ENCODE measurements around the gene TAB2. TPM values are rescaled to one million over a fixed set of nuclear protein-coding genes. Genes with fewer than 3 reads are reported as not detected.

TAB2 gene
- total RNA-seq, 1 experiment from 2014 or later: 25.5 TPM

DNA sequence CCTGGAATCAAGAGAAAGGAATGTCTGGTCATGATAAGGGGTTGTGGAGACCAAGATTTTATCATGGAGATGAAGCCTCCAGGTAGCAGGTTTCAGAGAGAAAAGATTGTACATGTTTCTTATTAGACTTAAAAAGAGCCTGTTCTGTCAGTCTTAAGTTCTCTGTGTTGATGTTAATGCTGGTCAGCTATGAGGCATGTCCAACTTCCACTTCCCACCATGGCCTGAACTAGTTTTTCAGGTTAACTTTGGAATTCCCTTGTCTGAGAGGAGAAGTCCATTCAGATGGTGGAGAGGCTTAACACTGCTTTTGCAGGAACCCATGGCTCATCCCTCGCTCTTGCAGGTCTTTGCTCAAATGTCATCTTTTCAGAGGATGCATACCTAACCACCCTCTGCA, 27.5 kb upstream of the TAB2 start:
- no peak for DNase-seq
- no peaks in the 10 kb centered on the region for H3K36me3 ChIP-seq (replicated peaks; ENCODE audit: control insufficient read depth, insufficient read depth, low read length)
- H3K4me3 ChIP-seq (ENCODE audit: insufficient read depth, low read depth, low read length): no peak overlapping the region
- no peaks in the 10 kb centered on the region for H3K27me3 ChIP-seq (ENCODE audit: control insufficient read depth, insufficient read depth, low read length)

DNA sequence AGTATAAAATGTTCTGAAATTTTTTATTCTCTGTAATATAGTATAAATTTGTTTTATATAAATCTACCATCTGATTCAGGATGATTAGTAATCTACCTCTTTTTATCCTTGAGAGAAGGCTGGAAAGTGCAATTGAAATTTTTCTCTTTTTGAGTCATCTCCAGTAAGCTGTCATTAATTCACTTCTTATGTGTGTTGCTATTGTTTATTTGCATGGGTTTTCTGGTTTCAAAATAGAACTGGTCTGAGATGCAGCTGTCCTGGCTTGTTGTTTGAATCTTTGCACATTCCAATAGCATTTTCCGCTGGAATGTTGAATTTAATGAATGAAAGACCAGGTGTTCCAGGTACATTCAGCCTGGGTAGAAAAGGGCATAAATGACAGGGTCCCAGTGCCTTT, 24.3 kb upstream of the TAB2 start:
- H3K27me3 ChIP-seq (ENCODE audit: control insufficient read depth, insufficient read depth, low read length): no peaks in the 10 kb centered on the region
- no peaks in the 10 kb centered on the region for H3K36me3 ChIP-seq (replicated peaks; ENCODE audit: control insufficient read depth, insufficient read depth, low read length)
- no peak overlapping the region for H3K4me3 ChIP-seq (ENCODE audit: insufficient read depth, low read depth, low read length)
- no peak for DNase-seq

DNA sequence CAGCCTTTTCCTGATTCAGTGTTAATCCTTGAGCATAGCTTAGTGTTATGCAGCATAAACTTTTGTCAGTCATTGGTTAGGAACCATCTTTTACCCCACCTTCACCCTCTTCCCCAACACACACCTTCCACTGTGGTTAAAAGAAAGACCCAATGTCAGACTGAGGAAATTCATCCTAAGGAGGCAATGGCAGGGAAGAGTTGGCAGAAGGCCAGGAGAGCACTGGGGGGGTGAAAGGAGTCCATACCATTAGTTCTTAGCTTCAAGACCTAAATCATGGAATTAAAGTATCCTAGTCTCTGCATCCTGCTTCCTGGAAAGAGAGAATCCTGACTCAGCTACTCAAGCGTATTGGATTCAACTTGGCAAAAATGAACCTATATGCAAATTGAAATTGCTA, 16.9 kb upstream of the TAB2 start:
- Histone ChIP-seq H3K4me3 (ENCODE audit: insufficient read depth, low read depth, low read length) (no peak overlapping the region), H3K27me3 (ENCODE audit: control insufficient read depth, insufficient read depth, low read length) (no peaks in the 10 kb centered on the region), H3K36me3 (replicated peaks; ENCODE audit: control insufficient read depth, insufficient read depth, low read length) (no peaks in the 10 kb centered on the region)
- no peak for DNase-seq

DNA sequence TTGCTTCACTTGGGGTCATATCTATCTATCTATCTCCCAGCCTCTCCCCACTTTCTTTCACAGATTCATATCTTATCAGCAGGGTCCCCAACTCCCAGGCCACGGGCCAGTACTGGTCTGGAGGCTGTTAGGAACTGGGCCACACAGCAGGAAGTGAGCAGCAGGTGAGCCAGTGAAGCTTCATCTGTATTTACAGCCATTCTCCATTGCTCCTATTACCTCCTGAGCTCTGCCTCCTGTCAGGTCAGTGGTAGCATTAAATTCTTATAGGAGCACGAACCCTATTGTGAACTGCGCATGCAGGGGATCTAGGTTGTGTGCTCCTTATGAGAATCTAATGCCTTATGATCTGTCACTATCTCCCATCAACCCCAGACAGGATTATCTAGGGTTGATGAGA, 14.8 kb upstream of the TAB2 start:
- no peak for DNase-seq
- Histone ChIP-seq H3K4me3 (ENCODE audit: insufficient read depth, low read depth, low read length) (no peak overlapping the region), H3K36me3 (replicated peaks; ENCODE audit: control insufficient read depth, insufficient read depth, low read length) (no peaks in the 10 kb centered on the region), H3K27me3 (ENCODE audit: control insufficient read depth, insufficient read depth, low read length) (no peaks in the 10 kb centered on the region)

DNA sequence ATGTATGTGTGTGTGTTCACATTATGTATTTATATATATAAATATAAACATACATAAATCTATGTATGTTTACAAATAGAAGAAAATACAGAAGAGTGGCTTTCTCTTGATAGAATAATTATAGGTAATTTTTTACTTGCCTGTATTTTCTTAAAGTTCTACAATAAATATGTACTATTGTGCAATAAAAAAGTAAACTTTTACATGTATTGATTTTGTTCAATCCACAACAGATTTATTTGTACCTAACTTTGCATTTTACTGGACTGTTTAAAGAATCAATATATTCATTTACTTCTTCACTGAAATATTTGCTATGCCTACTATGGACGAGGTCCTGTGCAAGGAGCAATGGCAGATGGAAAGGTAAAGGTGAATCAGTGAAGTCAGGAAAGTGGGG, 14.0 kb upstream of the TAB2 start:
- no peaks in the 10 kb centered on the region for H3K27me3 ChIP-seq (ENCODE audit: control insufficient read depth, insufficient read depth, low read length)
- DNase-seq: no peak
- H3K4me3 ChIP-seq (ENCODE audit: insufficient read depth, low read depth, low read length): no peak overlapping the region
- no peaks in the 10 kb centered on the region for H3K36me3 ChIP-seq (replicated peaks; ENCODE audit: control insufficient read depth, insufficient read depth, low read length)

DNA sequence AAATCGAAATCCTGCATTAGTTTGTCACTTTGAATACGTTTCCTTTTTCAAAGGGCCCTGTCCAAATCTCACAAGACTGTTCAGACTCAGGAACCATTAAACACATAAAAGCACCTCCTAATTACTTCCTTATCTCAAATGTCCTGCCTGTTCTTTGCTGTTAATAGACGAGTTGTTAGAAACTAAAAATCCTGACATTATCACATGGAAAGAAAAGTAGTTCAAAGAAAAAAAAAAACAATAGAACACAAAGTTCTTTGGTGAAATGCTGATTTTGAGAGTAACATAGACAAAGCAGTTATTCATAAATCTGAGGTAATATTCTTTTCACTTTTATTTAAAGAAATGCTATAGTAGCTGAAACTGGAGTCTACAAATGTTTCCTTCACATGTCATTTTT, 12.1 kb upstream of the TAB2 start:
- H3K27me3 ChIP-seq (ENCODE audit: control insufficient read depth, insufficient read depth, low read length): no peaks in the 10 kb centered on the region
- H3K36me3 ChIP-seq (replicated peaks; ENCODE audit: control insufficient read depth, insufficient read depth, low read length): no peaks in the 10 kb centered on the region
- no peak overlapping the region for H3K4me3 ChIP-seq (ENCODE audit: insufficient read depth, low read depth, low read length)
- no peak for DNase-seq

DNA sequence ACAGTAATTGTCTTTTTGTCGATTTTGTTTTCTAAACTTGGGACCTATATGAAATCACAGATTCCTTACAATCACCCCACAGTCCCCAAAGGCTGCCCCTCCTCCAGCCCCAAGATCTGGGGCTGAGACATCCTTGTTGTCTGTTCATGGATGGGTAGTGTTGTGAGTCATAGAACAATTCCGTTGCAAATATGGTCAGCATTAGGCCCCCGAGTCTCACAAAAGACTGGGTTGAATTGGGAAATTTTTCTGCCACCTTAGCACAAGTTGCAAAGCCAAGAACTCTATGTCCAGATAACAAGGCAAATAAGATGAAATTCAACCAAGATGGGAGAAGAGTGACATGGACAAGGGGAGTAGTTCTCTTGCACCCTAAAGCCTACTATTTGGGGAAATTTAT, 10.5 kb upstream of the TAB2 start:
- no peaks in the 10 kb centered on the region for H3K27me3 ChIP-seq (ENCODE audit: control insufficient read depth, insufficient read depth, low read length)
- no peaks in the 10 kb centered on the region for H3K36me3 ChIP-seq (replicated peaks; ENCODE audit: control insufficient read depth, insufficient read depth, low read length)
- H3K4me3 ChIP-seq (ENCODE audit: insufficient read depth, low read depth, low read length): no peak overlapping the region
- DNase-seq: no peak

DNA sequence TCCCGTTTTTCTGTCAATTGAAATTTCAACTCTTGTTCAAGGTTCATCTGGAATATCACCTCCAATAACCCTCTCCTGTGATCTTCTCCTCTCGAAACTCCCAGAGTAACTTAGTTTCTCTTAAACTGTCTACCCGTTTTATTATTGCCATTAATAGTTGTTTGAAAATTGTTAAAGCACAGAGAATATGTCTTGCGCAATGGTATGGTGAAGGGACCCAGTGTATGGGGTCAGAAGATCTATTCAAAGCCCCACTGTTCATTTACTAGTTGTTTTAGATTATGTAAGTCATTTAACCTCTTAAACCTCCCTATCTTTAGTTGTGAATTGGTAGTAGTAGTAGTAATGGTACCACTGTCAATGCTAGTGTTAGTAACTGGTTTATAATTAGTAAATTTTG, 6.2 kb upstream of the TAB2 start:
- Histone ChIP-seq H3K36me3 (replicated peaks; ENCODE audit: control insufficient read depth, insufficient read depth, low read length) (no peaks in the 10 kb centered on the region), H3K4me3 (ENCODE audit: insufficient read depth, low read depth, low read length) (no peak overlapping the region), H3K27me3 (ENCODE audit: control insufficient read depth, insufficient read depth, low read length) (no peaks in the 10 kb centered on the region)
- DNase-seq: no peak

DNA sequence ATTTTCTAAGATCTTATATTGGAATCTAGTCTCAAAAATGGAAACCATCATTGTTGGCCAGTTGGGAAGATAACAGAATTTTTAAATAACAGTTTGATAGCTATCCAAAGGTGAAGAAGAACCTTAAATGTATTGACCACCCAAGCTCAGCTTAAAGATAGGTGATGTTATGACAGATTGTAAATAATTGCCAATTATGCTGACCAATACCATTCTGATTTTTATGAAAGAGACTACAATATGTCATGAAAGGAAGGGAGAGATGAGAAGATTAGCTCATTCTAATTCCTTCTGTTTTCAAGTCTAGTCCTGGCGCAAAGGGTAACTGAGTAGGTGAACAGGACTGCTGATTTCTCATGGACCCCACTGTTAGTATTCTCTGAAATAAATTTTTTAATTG, 5.7 kb upstream of the TAB2 start:
- Histone ChIP-seq H3K27me3 (ENCODE audit: control insufficient read depth, insufficient read depth, low read length) (no peaks in the 10 kb centered on the region), H3K4me3 (ENCODE audit: insufficient read depth, low read depth, low read length) (no peak overlapping the region), H3K36me3 (replicated peaks; ENCODE audit: control insufficient read depth, insufficient read depth, low read length) (no peaks in the 10 kb centered on the region)
- no peak for DNase-seq

DNA sequence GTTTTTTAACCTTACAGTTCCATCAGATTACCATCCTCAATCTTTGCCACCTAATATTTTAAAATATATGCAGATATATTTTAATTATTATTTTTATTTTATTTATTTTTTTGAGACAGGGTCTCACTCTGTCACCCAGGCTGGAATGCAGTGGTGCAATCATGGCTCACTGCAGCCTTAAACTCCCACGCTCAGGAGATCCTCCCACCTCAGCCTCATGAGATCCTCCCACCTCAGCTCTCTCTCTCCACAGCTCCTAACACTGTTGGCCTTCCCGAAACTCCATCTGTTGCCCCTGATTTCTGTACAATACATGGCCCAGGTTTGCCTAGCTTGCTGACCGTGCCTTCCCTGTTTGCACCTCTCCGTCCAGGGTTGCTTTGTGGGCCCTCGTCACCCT, 4.4 kb upstream of the TAB2 start:
- Histone ChIP-seq H3K36me3 (replicated peaks; ENCODE audit: control insufficient read depth, insufficient read depth, low read length) (no peaks in the 10 kb centered on the region), H3K4me3 (ENCODE audit: insufficient read depth, low read depth, low read length) (no peak overlapping the region), H3K27me3 (ENCODE audit: control insufficient read depth, insufficient read depth, low read length) (no peaks in the 10 kb centered on the region)
- DNase-seq: no peak

DNA sequence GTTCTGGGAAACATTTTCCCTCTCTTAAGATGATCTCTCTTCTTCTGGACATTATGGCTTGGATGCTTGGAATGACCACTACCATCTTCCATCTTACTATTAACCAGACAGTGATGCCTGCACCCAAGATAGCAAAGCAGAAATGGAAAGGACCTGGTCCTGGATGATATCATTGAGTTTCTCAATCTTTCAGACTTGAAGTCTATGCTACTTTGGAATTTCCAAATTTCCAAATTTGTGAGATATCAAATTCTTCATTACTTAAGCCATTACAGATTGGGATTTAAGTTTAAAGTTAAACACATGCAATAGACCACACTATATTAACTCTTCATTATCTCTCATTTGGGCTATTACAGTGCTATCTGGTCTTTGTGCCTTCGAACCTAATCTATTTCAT, 3.7 kb upstream of the TAB2 start:
- DNase-seq: no peak
- no peaks in the 10 kb centered on the region for H3K36me3 ChIP-seq (replicated peaks; ENCODE audit: control insufficient read depth, insufficient read depth, low read length)

DNA sequence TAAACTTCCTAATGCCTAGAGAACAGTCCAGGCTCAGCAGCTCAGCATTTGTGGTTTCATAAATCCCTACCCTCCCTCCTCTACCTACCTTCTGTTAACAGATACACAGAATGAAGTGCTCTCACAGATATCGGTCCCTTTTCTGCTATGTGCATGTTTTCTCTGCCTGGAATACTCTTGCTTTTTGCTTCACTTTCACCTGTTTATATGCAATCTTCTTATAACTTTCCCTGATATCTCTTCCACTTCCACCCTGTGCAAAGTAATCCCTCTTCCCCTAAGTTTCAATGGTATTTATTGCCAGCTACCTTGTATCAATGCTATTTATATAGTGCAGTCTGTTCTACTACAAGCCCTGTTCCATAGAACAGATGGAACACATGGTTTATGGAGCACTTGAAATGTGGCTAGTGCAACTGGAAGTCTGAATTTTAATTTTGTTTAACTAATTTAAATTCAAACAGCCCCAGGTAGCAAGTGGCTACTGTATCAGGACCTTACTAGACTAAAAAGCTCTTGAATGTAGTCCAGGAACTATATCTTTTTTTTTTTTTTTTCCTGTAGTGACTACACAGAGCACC, 3.1 kb upstream of the TAB2 start:
- H3K36me3 ChIP-seq (replicated peaks; ENCODE audit: control insufficient read depth, insufficient read depth, low read length): no peaks in the 10 kb centered on the region
- H3K4me3 ChIP-seq (ENCODE audit: insufficient read depth, low read depth, low read length): no peak overlapping the region
- H3K27me3 ChIP-seq (ENCODE audit: control insufficient read depth, insufficient read depth, low read length): no peaks in the 10 kb centered on the region
- no peak for DNase-seq

More for the DNA sequence above, 3.7 kb upstream of the TAB2 start:
- Histone ChIP-seq H3K27me3 (ENCODE audit: control insufficient read depth, insufficient read depth, low read length) (no peaks in the 10 kb centered on the region), H3K4me3 (ENCODE audit: insufficient read depth, low read depth, low read length) (no peak overlapping the region)

DNA sequence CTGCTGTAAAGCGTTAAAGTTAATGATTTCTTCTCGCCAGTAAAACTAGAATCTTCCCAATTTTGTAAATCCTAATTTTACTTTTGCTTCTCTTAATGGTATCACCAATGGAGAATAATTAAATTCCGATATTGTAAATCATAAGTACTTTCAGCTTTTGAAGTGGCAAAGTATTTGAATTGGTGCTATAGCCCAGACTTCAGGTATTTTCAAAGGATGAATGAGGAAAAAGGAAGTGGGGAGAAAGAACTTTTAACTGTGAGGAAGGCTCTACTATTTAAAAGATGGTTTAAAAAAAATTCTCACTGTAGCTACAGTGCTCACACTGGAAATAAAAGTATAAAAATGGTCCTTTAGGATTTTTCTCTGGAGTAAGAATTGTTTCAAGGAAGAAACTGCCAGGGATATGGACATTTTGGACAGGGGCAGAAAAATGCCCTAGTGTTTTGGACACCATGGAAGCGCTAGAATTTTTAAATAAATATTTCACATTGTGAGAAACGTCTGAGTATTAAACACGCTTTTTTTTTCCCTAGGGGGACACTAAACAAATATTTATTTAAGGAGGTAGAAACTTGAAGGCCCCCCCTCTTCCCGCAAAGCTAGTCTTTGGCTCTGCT, 1.3 kb upstream of the TAB2 start:
- peak overlapping the region; percentile 87 for H3K4me3 ChIP-seq (ENCODE audit: insufficient read depth, low read depth, low read length)
- no peaks in the 10 kb centered on the region for H3K27me3 ChIP-seq (ENCODE audit: control insufficient read depth, insufficient read depth, low read length)
- H3K36me3 ChIP-seq (replicated peaks; ENCODE audit: control insufficient read depth, insufficient read depth, low read length): no peaks in the 10 kb centered on the region
- DNase-seq: no peak

DNA sequence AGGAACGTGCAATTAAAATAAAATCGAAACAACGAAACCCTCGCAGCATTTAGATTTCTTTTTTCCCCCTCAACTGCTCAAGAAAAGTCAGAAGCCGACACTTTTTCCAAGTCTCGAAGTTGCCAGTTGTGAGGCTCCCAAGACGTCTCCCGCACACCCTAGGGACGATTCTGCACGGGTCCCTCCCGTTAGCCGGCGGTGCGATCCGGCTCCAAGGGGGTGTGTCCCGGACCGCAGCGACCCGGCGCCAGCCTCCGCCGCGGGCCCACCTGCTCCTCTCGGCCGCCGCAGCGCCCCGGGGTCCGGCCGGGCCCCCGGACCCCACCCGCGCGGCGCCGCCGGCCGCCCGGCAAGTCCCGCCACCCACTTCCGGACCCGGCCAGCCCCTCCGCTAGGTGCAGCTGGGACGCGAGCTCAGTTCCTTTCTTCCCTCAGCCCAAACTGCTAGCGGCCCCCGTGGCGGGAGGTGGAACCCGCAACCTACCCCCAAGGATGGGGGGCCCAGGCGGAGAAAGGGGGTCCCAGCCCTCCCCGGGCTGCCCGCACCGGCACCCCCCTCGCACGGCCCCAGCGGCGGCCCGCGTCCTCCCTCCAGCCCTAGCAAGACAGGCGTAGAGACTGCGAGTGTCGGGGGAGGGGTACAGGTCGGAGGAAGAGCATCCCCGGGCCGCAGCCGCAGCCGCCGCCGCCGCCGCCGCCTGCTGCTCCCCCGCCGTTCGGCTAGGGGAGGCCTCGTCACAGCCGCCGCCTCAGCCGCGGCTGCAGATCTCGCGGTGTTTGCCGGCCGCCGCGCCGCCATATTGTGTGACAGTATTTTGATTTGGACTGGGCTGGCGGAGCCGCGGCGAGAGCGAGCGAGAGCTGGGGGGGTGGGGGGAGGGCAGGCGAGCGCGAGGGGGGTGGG, 520 bp upstream of the TAB2 start:
- Histone ChIP-seq H3K36me3 (replicated peaks; ENCODE audit: control insufficient read depth, insufficient read depth, low read length) (no peaks in the 10 kb centered on the region), H3K27me3 (ENCODE audit: control insufficient read depth, insufficient read depth, low read length) (no peaks in the 10 kb centered on the region), H3K4me3 (ENCODE audit: insufficient read depth, low read depth, low read length) (peak overlapping the region; percentile 87)
- peak; percentile 91 for DNase-seq

DNA sequence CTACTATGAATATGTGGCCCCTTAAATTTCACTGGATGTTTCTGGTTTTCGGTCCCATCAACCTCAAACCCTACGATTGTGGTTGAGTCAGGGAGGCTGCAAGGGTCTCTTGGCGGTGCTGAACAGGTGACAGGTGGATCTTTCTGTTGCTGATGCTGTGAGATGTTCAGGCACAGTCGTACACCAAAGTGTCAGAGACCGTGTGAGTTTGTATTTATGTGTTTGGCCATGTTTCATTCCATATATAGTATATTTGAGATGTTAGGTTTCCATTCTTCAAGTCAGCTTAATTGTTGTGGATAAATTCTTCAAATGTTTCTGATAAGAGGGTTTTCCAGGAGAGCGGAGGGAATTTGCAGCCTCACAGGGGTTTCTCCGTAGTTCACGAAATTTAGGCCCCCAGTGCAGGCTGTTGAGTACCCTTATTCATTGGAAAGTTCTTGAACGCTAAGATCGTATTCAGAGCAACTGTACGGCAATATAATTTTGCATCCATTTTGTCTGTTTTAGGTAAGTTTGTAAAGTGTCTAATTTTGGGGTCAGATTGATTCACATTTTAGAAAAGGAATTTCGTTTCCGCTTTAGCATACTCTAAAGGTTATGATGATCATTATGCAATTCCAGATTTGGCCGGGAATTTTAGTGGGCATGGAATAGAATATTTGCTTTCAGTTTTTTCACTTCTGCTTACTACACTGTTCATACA, 1.2 kb downstream of the TAB2 start:
- no peak for DNase-seq
- no peaks in the 10 kb centered on the region for H3K27me3 ChIP-seq (ENCODE audit: control insufficient read depth, insufficient read depth, low read length)
- no peaks in the 10 kb centered on the region for H3K36me3 ChIP-seq (replicated peaks; ENCODE audit: control insufficient read depth, insufficient read depth, low read length)
- peak overlapping the region; percentile 87 for H3K4me3 ChIP-seq (ENCODE audit: insufficient read depth, low read depth, low read length)

All from H7 (cell line).